IMR-90 (cell line): ENCODE data around the gene PHKB. TPM values are rescaled to one million over a fixed set of nuclear protein-coding genes. Genes with fewer than 3 reads are reported as not detected.

Source experiments
- ATAC-seq: fragments of 200-7000 bp; cut with Tn5 transposase; 2 replicates; pipeline ENCODE4 v1.9.1; 2020; ENCODE audit warnings: low read depth, mild to moderate bottlenecking, moderate library complexity
- BruUV-seq: library from RNA; stranded (reverse); fragments of 400-500 nt; replicated peaks from 2 replicates; lab custom pipeline; 2021; lab: Mats Ljungman, UMichigan
- CTCF ChIA-PET: fragments of 300-600 bp; formaldehyde crosslinking; extraction: SDS; loops from one replicate; lab custom pipeline; 2021; ENCODE audit warnings: antibody characterized with exemption; lab: Yijun Ruan, JAX
- POLR2A ChIA-PET: fragments of 300-600 bp; sonication (Branson Sonifier 250); formaldehyde crosslinking; loops from one replicate; lab custom pipeline; 2022; ENCODE audit warnings: antibody characterized with exemption; ENCODE audit not compliant: unreplicated experiment; lab: Charles Lee
- DNase-seq: peaks from one replicate; pipeline ENCODE4 v3.0.0; 2013
- H2AFZ ChIP-seq: replicated peaks from 2 replicates; pipeline ENCODE3; 2013; ENCODE audit warnings: low read length, mild to moderate bottlenecking; ENCODE audit not compliant: poor library complexity
- H2AK5ac ChIP-seq: 2 replicates; pipeline ENCODE4 v1.6.1; 2013; ENCODE audit warnings: low read depth, low read length, inconsistent platforms
- H2AK9ac ChIP-seq: replicated peaks from 2 replicates; pipeline ENCODE3; 2013; ENCODE audit warnings: mild to moderate bottlenecking, low read depth, low read length, moderate library complexity; ENCODE audit not compliant: poor library complexity
- H2BK120ac ChIP-seq: 2 replicates; pipeline ENCODE4 v1.6.1; 2013; ENCODE audit warnings: low read depth, low read length, inconsistent platforms
- H2BK15ac ChIP-seq: 3 replicates; pipeline ENCODE4 v1.6.1; 2013; ENCODE audit warnings: low read depth, low read length, inconsistent platforms
- H2BK20ac ChIP-seq: 2 replicates; pipeline ENCODE4 v1.6.1; 2013; ENCODE audit warnings: low read depth, mild to moderate bottlenecking, inconsistent platforms, low read length, moderate library complexity
- H2BK5ac ChIP-seq: 2 replicates; pipeline ENCODE4 v1.6.1; 2013; ENCODE audit warnings: mild to moderate bottlenecking, low read depth, low read length, inconsistent platforms; ENCODE audit not compliant: poor library complexity, severe bottlenecking
- H3K14ac ChIP-seq: replicated peaks from 2 replicates; pipeline ENCODE4 v1.6.1; 2013; ENCODE audit warnings: low read depth, low read length, inconsistent platforms
- H3K18ac ChIP-seq: 2 replicates; pipeline ENCODE4 v1.6.1; 2013; ENCODE audit warnings: low read depth, low read length, control low read depth
- H3K23ac ChIP-seq: 2 replicates; pipeline ENCODE4 v1.6.1; 2013; ENCODE audit warnings: low read depth, low read length, inconsistent platforms
- H3K27ac ChIP-seq: 2 replicates; pipeline ENCODE4 v1.5.1; 2013; ENCODE audit warnings: mild to moderate bottlenecking, control low read depth, low read length; ENCODE audit not compliant: insufficient read depth
- H3K27me3 ChIP-seq: 2 replicates; pipeline ENCODE4 v1.6.1; 2013; ENCODE audit warnings: low read length; ENCODE audit not compliant: control insufficient read depth, insufficient read depth
- H3K36me3 ChIP-seq: 2 replicates; pipeline ENCODE4 v1.6.1; 2013; ENCODE audit warnings: low read length, mixed read lengths; ENCODE audit not compliant: control insufficient read depth, insufficient read depth
- H3K4ac ChIP-seq: 2 replicates; pipeline ENCODE4 v1.6.1; 2013; ENCODE audit warnings: low read depth, low read length, inconsistent platforms
- H3K4me1 ChIP-seq: 2 replicates; pipeline ENCODE4 v1.6.1; 2013; ENCODE audit warnings: low read length, mixed read lengths; ENCODE audit not compliant: control insufficient read depth, insufficient read depth
- H3K4me2 ChIP-seq: 2 replicates; pipeline ENCODE4 v1.6.1; 2013; ENCODE audit warnings: low read depth, mild to moderate bottlenecking, control low read depth, low read length, moderate library complexity
- H3K4me3 ChIP-seq: 2 replicates; pipeline ENCODE4 v1.5.1; 2013; ENCODE audit warnings: low read depth, mild to moderate bottlenecking, control low read depth, low read length, moderate library complexity; ENCODE audit not compliant: insufficient read depth
- H3K56ac ChIP-seq: 2 replicates; pipeline ENCODE4 v1.6.1; 2013; ENCODE audit warnings: low read length, inconsistent platforms; ENCODE audit not compliant: insufficient read depth; ENCODE audit errors: extremely low read depth
- H3K79me1 ChIP-seq, 2 experiments: 2 replicates each; pipeline ENCODE4 v1.6.1; 2013; ENCODE audit warnings: low read length in 2 of 2, inconsistent platforms in 1 of 2, low read depth in 1 of 2
- H3K9ac ChIP-seq: 2 replicates; pipeline ENCODE4 v1.6.1; 2013; ENCODE audit warnings: low read depth, low read length, control low read depth
- H3K9me1 ChIP-seq: 2 replicates; pipeline ENCODE4 v1.6.1; 2013; ENCODE audit warnings: low read length, inconsistent platforms; ENCODE audit not compliant: insufficient read depth
- H3K9me3 ChIP-seq: 2 replicates; pipeline ENCODE4 v1.6.1; 2013; ENCODE audit warnings: low read length; ENCODE audit not compliant: control insufficient read depth, insufficient read depth
- H4K20me1 ChIP-seq: 2 replicates; pipeline ENCODE4 v1.6.1; 2013; ENCODE audit warnings: low read length, inconsistent platforms; ENCODE audit not compliant: insufficient read depth
- H4K5ac ChIP-seq: 2 replicates; pipeline ENCODE4 v1.6.1; 2013; ENCODE audit warnings: mild to moderate bottlenecking, low read depth, low read length, control low read depth
- H4K8ac ChIP-seq, 2 experiments: 2 replicates each; pipeline ENCODE4 v1.6.1; 2013; ENCODE audit warnings: low read depth in 2 of 2, low read length in 2 of 2, control low read depth in 1 of 2, inconsistent platforms in 1 of 2
- H4K91ac ChIP-seq: 2 replicates; pipeline ENCODE4 v1.6.1; 2013; ENCODE audit warnings: low read depth, low read length, inconsistent platforms; ENCODE audit not compliant: insufficient read depth
- CHD1 ChIP-seq: IDR thresholded peaks from 2 replicates; pipeline ENCODE4 v1.6.1; 2012; ENCODE audit warnings: low read depth, low read length, improper control_type of control experiment
- FOS ChIP-seq: fragments of 150-350 bp; IDR thresholded peaks from 2 replicates; pipeline ENCODE4 v1.6.1; 2016; ENCODE audit warnings: low read depth, low read length
- POLR2A ChIP-seq: IDR thresholded peaks from 2 replicates; pipeline ENCODE4 v1.6.1; 2012; ENCODE audit warnings: mild to moderate bottlenecking, low read depth, low read length
- RFX5 ChIP-seq: IDR thresholded peaks from 2 replicates; pipeline ENCODE4 v1.8.0; 2012; ENCODE audit warnings: low read depth, mild to moderate bottlenecking, low read length, moderate library complexity
- WGBS, 2 experiments: methylation state at CpG; one replicate each; pipeline versions ENCODE4 v1.1.5 to v1.1.7; 2013; ENCODE audit warnings: missing lambda C conversion rate in 2 of 2; ENCODE audit not compliant: insufficient read length in 1 of 2; ENCODE audit errors: extremely low coverage in 2 of 2; 5-methylcytosine and 5-hydroxymethylcytosine counted together
- dilution Hi-C: fragments of 300-500 bp; cut with HindIII; formaldehyde crosslinking; loops from one replicate; pipeline ENCODE4 v1.14.3; 2018; ENCODE audit warnings: low sequenced_read_pairs; ENCODE audit not compliant: unreplicated experiment
- in situ Hi-C: fragments of 300-500 bp; cut with MboI; formaldehyde crosslinking; loops from 3 replicates; pipeline ENCODE4 v1.14.3; 2019; ENCODE audit warnings: low sequenced_read_pairs, inconsistent platforms, mixed read lengths
- intact Hi-C: fragments of 100-400 bp; cut with micrococcal nuclease; formaldehyde crosslinking; loops from 2 replicates; pipeline ENCODE4 v1.10.0; 2022
- polyA plus RNA-seq, 3 experiments: library from polyadenylated mRNA; depleted of rRNA; stranded (reverse); fragments of >200 nt; gene quantifications; 2 replicates each; pipeline ENCODE4 v1.2.3, GENCODE V29; 2012; ENCODE audit warnings: low replicate concordance in 1 of 3
- total RNA-seq: library from RNA; depleted of rRNA; stranded (reverse); fragments of >200 nt; gene quantifications from 2 replicates; pipeline ENCODE4 v1.2.3, GENCODE V29; 2012
- TF ChIP-seq, protein P1 (sequence below): conservative IDR thresholded peaks from 2 replicates; pipeline ENCODE4 v1.5.1; 2012; ENCODE audit warnings: mild to moderate bottlenecking, low read depth, low read length, improper control_type of control experiment

The PHKB gene
- total and polyA plus RNA-seq, 2 of the 4 experiments (the other 2 are of a cell fraction), result 24.2 to 58.6 TPM

DNA sequence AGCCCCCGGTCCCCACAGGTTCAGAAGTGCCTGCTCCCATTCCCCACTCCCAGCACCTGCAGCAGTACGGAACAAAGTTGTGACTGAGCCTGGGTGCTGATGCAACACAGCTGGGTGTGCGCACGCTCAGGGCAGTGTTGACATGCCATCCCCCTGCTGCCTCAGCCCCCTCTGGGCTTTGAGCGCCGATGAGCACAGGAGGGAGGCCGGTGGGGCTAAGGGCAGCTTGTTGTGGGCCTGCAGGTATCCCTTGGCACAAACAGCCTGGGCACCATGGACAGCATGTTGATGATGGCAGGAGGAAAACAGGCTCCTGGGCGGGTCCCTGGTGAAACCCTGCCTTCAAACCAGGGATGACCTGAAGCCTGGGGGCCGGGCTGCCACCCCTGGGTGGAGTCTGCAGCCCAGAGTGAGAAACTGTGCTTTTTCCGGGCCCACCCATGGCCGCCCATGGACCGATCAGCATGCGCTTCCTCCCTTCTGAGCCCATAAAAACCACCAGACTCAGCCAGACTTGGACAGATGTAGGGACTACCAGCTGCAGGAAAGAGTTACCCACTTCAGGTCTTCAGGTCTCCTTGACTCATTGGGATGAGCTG lies 175.5 kb downstream of the PHKB start:
- Histone ChIP-seq H3K9ac (no peak overlapping the region), H2AK5ac (no peak overlapping the region), H4K8ac (no peak overlapping the region), H3K56ac (no peak overlapping the region), H2BK5ac (no peak overlapping the region), H3K4me1 (no peaks in the 10 kb centered on the region), H3K9me3 (no peaks in the 10 kb centered on the region), H3K18ac (no peak overlapping the region), H3K14ac (no peak overlapping the region), H3K27ac (no peak overlapping the region), H4K20me1 (no peaks in the 10 kb centered on the region), H3K4me2 (no peak overlapping the region), H3K4ac (no peak overlapping the region), H3K27me3 (no peaks in the 10 kb centered on the region), H2BK15ac (no peak overlapping the region), H2AK9ac (no peak overlapping the region), H2BK20ac (no peak overlapping the region), H2BK120ac (no peak overlapping the region), H3K79me1 (0 out of 4 replicates have a peak, but pooled peaks cover 0 to 5% of the 10 kb centered on the region in 2 experiments), H3K23ac (no peak overlapping the region), H4K91ac (no peak overlapping the region), H3K9me1 (peaks cover 6% of the 10 kb centered on the region), H3K4me3 (no peak overlapping the region), H4K5ac (no peak overlapping the region), H3K36me3 (peaks cover 5% of the 10 kb centered on the region), H2AFZ (no peak overlapping the region)
- TF ChIP-seq FOS, result no peak
- TF ChIP-seq POLR2A, result no peak
- TF ChIP-seq RFX5, result no peak
- TF ChIP-seq CHD1, result no peak
- TF ChIP-seq, protein P1, sequence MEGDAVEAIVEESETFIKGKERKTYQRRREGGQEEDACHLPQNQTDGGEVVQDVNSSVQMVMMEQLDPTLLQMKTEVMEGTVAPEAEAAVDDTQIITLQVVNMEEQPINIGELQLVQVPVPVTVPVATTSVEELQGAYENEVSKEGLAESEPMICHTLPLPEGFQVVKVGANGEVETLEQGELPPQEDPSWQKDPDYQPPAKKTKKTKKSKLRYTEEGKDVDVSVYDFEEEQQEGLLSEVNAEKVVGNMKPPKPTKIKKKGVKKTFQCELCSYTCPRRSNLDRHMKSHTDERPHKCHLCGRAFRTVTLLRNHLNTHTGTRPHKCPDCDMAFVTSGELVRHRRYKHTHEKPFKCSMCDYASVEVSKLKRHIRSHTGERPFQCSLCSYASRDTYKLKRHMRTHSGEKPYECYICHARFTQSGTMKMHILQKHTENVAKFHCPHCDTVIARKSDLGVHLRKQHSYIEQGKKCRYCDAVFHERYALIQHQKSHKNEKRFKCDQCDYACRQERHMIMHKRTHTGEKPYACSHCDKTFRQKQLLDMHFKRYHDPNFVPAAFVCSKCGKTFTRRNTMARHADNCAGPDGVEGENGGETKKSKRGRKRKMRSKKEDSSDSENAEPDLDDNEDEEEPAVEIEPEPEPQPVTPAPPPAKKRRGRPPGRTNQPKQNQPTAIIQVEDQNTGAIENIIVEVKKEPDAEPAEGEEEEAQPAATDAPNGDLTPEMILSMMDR, result no peak
- no peak for ATAC-seq
- WGBS, 2 experiments, result 90% methylated on average over 7 of the region's 13 CpGs; no CpG with 5 or more reads in 1 of the 2 experiments
- no peak for DNase-seq
- no TSS peak for BruUV-seq
- dilution Hi-C loops, result no loop called here
- ChIA-PET CTCF (no interaction called here), POLR2A (no interaction called here)
- in situ Hi-C loops, result no loop called here
- intact Hi-C loops, result no loop called here
